Suprapubic skin (tissue), 4 donors: ENCODE data around the gene OPALIN. TPM values are rescaled to one million over a fixed set of nuclear protein-coding genes. Genes with fewer than 3 reads are reported as not detected.

Source experiments
- DNase-seq, 2 donors: peaks; one replicate each; pipeline ENCODE4 v3.0.0-alpha.2; 2019; ENCODE audit warnings: low spot score in 2 of 2
- H3K27ac ChIP-seq: fragments of 200-600 bp; sonication (generic); one replicate; pipeline ENCODE4 v1.5.1; 2019
- H3K27me3 ChIP-seq: fragments of 200-600 bp; sonication (generic); one replicate; pipeline ENCODE4 v1.5.1; 2019
- H3K36me3 ChIP-seq: fragments of 200-600 bp; sonication (generic); one replicate; pipeline ENCODE4 v1.5.1; 2019
- H3K4me1 ChIP-seq: fragments of 200-600 bp; sonication (generic); one replicate; pipeline ENCODE4 v1.5.1; 2019
- H3K4me3 ChIP-seq: fragments of 200-600 bp; sonication (generic); one replicate; pipeline ENCODE4 v1.5.1; 2019; ENCODE audit warnings: mild to moderate bottlenecking
- H3K9me3 ChIP-seq: fragments of 200-600 bp; sonication (generic); one replicate; pipeline ENCODE4 v1.5.1; 2019
- CTCF ChIP-seq, 2 donors: fragments of 200-600 bp in 1 of 2; fragments of 450-650 bp in 1 of 2; sonication (generic) in 1 of 2; IDR thresholded peaks; one replicate each; pipeline ENCODE4 v1.5.1; 2016 to 2019; ENCODE audit warnings: antibody characterized with exemption in 2 of 2, mild to moderate bottlenecking in 1 of 2, moderate library complexity in 1 of 2
- EP300 ChIP-seq: sonication (generic); formaldehyde crosslinking; IDR thresholded peaks from one replicate; pipeline ENCODE4 v1.6.1; 2017; ENCODE audit warnings: antibody characterized with exemption
- POLR2A ChIP-seq, 2 donors: fragments of 450-650 bp; IDR thresholded peaks; one replicate each; pipeline ENCODE4 v1.6.1; 2017; ENCODE audit warnings: antibody characterized with exemption in 2 of 2, mild to moderate bottlenecking in 2 of 2, moderate library complexity in 2 of 2
- POLR2AphosphoS5 ChIP-seq, 3 donors: sonication (generic); formaldehyde crosslinking; IDR thresholded peaks; one replicate each; pipeline ENCODE4 v1.6.1; 2017; ENCODE audit warnings: antibody characterized with exemption in 3 of 3
- whole genome bisulfite sequencing: methylation state at CpG from one replicate; pipeline ENCODE4 v1.1.5; 2018; 5-methylcytosine and 5-hydroxymethylcytosine counted together
- total RNA-seq, 4 donors: library from RNA; depleted of rRNA; stranded (reverse); fragments of >200 nt; gene quantifications; one replicate each; pipeline ENCODE4 v1.1.0, GENCODE V29; 2016

OPALIN gene
- total RNA-seq, 4 donors from 2014 or later = not detected

GRCh38 chr10:96345222-96345621 is 13.6 kb downstream of the OPALIN start:
- H3K4me1 ChIP-seq = no peaks in the 10 kb centered on the region
- no peaks in the 10 kb centered on the region for H3K36me3 ChIP-seq
- peaks cover 6% of the 10 kb centered on the region for H3K27me3 ChIP-seq
- TF ChIP-seq POLR2A (IDR thresholded peaks at IDR 0.05) (no peak), CTCF (IDR thresholded peaks at IDR 0.05) (no peak), POLR2AphosphoS5 (IDR thresholded peaks at IDR 0.05) (no peak), EP300 (no peak)
- H3K9me3 ChIP-seq = peaks cover 8% of the 10 kb centered on the region
- WGBS = 56% methylated on average over 2 of the region's 2 CpGs
- H3K4me3 ChIP-seq = no peak overlapping the region
- no peak for DNase-seq
- no peak overlapping the region for H3K27ac ChIP-seq

GRCh38 chr10:96344178-96344577 is 14.6 kb downstream of the OPALIN start:
- no peak for DNase-seq
- TF ChIP-seq EP300 = no peak
- no peak for TF ChIP-seq POLR2AphosphoS5 (IDR thresholded peaks at IDR 0.05)
- TF ChIP-seq POLR2A (IDR thresholded peaks at IDR 0.05) = no peak
- TF ChIP-seq CTCF (IDR thresholded peaks at IDR 0.05) = no peak
- Histone ChIP-seq H3K27me3 (peaks cover 6% of the 10 kb centered on the region), H3K27ac (no peak overlapping the region), H3K4me1 (no peaks in the 10 kb centered on the region), H3K9me3 (peaks cover 8% of the 10 kb centered on the region), H3K4me3 (no peak overlapping the region), H3K36me3 (no peaks in the 10 kb centered on the region)
- 97% methylated on average over 4 of the region's 4 CpGs for WGBS

- 71% methylated on average over 4 of the region's 4 CpGs for WGBS
- no peak for TF ChIP-seq POLR2A (IDR thresholded peaks at IDR 0.05)
- no peak for TF ChIP-seq POLR2AphosphoS5 (IDR thresholded peaks at IDR 0.05)
- no peak for TF ChIP-seq CTCF (IDR thresholded peaks at IDR 0.05)
- no peak for TF ChIP-seq EP300
- DNase-seq = no peak
- H3K4me1 ChIP-seq = no peaks in the 10 kb centered on the region
- H3K27ac ChIP-seq = no peak overlapping the region
- peaks cover 8% of the 10 kb centered on the region for H3K9me3 ChIP-seq
- H3K36me3 ChIP-seq = no peaks in the 10 kb centered on the region
- H3K4me3 ChIP-seq = no peak overlapping the region
- peaks cover 6% of the 10 kb centered on the region for H3K27me3 ChIP-seq
Measured at GRCh38 chr10:96342402-96342801, 16.4 kb downstream of the OPALIN start.

GRCh38 chr10:96341219-96342182 is 17.3 kb downstream of the OPALIN start:
- Histone ChIP-seq H3K27ac (no peak overlapping the region), H3K27me3 (peaks cover 6% of the 10 kb centered on the region), H3K36me3 (no peaks in the 10 kb centered on the region), H3K9me3 (peaks cover 8% of the 10 kb centered on the region), H3K4me1 (no peaks in the 10 kb centered on the region), H3K4me3 (no peak overlapping the region)
- no peak for DNase-seq
- 69% methylated on average over 5 of the region's 5 CpGs for whole genome bisulfite sequencing
- no peak for TF ChIP-seq POLR2A (IDR thresholded peaks at IDR 0.05)
- TF ChIP-seq CTCF (IDR thresholded peaks at IDR 0.05) = no peak
- no peak for TF ChIP-seq POLR2AphosphoS5 (IDR thresholded peaks at IDR 0.05)
- no peak for TF ChIP-seq EP300
